GM19035 (cell line): ENCODE data around the gene ENOX2.

Experiments used
- ATAC-seq: cut with Tn5 transposase; IDR thresholded peaks from one replicate; pipeline ENCODE4 v1.9.1; 2021; ENCODE audit not compliant: unreplicated experiment

Gene ENOX2

DNA sequence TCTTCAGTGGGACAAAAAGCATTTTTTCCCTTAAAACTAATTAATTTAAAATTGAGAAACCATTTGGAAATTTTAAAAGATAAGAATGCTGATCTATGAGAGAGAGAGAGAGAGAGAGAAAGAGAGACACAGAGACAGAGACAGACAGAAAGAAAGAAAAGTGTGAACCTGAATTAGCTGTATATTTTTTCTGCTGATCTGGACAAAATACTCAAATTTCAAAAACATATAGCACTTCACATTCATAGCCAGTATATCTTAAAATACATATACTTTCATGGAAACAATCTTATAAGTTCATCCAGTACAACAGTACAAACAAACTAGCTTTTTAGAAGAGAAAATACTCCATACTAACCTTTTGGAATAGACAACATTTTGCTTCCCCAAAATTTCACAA is 18.4 kb downstream of the ENOX2 start:
- ATAC-seq = no peak

DNA sequence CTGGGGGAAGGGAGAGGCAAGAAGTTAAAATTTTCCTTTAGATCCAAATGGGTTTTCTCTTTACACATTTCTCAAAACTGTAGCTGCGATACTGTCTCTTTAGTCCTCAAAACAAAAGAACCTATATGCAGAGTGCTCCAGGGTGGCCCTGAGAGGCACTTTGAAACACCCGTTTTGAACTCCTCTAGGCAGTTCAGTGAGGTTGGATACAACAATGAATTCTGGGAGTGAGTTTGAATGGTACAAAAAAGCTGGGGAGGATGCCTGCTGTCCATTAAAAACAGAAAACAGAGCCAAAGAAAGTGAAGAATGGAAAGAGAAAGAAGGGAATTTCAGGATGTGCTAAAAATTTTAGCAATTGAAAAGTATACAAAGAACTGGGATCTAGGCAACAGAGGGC is 23.1 kb downstream of the ENOX2 start:
- ATAC-seq = no peak

DNA sequence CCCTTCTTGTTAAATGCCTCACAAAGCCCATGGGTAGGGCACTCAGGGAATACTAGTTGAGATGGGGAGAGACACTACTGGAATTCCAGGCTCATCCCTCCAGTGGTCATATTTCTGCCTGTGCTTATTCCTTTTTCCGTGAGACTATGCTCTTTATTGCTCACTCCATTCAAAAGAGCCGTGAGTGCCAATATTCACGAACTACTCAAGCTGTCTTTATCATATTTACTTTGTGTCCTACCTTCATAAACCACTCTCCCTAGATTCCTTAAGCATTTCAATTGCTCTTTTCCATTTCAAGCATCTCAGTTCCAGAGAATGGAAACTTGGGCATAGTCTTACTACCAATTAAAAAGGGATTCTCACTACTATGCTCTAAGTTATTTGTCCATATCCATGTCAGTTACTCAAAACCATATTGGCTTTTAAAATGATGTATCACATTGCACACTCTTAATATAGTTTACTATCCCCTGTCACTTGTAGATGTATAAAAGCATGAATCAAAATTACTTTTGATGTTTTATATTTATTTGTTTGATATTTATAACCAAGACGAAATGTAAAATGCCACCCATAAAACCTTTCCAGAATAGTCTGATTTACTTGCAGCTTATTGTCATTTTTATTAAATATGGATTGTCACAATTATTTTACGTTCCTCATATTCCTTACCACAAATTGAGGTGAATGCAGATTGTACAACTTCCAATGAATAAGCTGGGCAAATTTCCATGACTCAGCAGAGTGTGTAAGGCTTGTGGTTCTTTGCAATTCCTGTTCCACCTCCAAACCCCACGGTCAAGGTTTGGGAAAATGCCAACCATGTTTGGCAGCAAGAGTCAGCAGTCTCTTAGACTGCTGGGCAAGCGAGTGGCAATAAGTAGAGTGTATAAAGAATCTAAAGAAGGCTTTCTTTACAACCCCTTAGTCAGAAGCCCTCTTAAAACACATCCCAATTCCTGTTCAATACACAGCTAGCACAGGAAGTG is 24.4 kb downstream of the ENOX2 start:
- no peak for ATAC-seq

DNA sequence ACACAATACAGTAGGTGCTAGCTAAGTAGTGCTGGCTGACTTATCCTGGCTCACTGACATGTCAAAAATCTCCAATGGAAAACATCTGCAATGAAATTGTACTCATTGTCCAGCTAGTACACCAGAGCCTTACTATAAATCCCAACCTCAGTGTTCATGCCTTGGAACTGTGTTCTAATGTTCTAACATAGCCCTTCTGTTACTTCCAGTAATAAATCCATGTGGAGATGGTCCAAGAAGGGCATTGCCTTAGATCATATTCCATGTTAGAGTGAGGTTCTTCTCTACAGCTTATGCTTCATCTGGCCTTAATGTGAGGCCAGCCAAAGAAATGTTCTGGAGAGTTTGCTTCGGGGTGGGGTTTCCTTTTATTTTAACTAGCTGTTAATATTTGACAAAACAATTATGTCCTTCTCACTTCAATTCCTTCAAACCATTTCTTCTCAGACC is 25.1 kb downstream of the ENOX2 start:
- ATAC-seq = no peak

DNA sequence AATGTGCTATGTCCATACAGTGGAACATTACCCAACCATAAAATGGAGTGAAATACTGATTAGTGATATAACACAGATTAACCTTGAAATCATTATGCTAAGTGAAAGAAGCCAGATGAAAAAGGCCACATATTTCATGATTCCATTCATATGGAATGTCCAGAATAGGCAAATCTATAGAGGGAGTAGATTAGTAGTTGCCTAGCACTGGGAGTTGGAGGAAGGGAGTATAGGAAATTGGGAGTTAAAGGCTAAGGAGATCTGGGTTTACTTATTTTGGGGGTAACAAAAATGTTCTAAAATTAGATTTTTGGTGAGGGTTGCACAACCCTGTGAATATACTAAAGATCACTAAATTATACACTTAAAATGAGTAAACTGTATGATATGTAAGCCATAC is 26.8 kb downstream of the ENOX2 start:
- ATAC-seq = no peak

DNA sequence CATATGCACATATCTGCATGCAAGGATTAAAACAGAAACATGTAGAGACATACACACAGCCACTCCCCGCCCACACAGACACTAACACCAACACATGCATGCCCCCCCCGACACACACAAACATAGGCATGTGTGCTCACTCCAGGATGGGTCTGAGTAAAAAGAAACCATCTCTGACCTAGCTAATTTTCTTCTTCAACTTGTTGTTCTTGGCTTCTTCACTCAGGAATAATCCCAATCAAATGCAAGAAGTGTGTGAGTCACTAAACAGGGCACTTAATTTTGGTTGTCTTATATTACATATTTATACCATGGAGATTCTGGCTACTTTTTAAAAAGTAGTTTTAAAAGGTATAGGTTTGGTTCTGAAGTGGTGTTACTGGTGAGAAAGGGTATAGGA is 28.3 kb downstream of the ENOX2 start:
- no peak for ATAC-seq

DNA sequence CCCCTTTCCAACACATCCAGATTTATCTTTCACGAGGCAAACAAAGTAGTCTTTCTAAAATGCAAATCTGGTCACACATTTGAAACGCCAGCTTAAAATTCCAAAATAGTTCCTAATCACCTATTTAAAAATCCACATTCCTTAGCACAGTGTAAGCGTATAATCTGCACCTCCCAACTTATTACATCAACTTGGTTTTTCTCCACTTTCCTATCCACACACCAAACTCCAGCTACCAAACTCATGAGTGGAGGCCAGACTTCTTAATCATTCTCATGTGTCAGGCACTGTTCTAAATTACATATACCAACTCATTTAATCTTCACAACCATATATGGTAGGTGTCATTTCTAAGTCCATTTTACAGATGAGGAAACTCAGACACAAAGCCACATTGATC is 33.8 kb downstream of the ENOX2 start:
- no peak for ATAC-seq

DNA sequence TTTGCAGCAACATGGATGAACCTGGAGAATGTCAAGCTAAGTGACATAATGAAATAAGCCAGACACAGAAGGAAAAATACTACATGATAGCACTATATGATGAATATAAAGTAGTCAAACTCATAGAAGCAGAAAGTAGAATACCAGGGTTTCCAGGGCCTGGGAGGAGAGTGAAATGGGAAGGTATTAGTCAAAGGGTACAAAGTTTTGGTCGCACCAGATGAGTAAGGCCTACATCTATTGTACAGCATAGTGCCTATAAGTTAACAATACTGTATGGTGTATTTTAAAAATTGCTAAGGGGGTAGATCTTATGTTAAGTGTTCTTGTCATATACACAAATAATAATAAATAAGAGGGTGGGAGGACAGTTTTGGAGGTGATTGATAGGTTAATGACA is 41.5 kb downstream of the ENOX2 start:
- ATAC-seq = no peak

DNA sequence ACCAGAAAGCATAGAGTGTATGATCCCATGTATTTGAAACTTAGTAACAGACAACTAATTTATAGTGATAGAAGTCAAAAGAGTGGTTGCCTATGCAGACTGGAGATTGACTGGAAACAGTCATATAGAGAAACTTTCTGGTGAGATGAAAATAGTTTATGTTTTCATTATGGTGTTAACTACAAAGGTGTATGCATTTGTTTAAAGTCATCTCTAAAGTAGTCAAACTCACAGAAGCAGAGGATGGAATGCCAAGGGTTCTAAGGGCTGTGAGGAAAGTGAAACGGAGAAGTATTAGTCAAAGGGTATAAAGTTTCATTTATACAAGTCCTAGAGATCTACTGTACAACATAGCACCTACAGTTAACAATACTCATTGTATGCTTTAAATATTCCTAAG is 45.8 kb downstream of the ENOX2 start:
- peak; percentile 94 for ATAC-seq

DNA sequence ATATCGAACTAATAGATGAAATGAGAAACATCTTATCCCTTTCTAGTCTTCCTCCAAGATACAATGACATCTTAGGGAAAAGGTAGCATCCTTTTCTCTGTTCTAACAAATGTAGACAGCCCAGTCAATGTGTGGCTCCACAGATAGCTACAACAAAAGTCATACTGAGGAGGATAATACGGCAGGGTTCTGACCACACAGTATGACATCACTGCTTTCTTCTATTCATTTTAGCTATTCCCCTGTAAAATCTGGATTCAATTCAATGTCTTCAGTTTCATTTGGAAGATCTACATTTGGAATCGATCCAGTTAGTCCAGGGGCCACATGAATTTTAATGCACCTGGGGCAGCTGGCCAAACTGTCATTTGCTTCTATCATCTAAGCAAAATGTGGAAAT is 51.4 kb downstream of the ENOX2 start:
- ATAC-seq = no peak

DNA sequence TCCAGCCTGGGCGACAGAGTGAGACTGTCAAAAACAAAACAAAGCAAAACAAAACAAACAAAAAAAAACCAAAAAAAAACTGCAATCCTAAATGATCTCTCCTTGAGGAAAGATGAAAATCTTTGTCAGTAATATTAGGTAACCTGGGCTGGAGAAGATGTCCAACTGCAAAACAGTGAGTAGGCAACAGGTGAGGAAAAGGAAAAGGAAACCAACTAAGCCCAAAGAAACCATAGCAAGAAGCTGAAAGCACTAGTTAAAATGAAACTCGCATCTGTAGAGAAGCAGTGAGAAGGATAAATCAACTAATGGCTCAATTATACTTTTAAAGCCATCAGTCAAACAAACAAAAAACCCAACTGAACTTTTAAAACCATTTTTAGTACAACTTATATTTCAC is 54.2 kb downstream of the ENOX2 start:
- ATAC-seq = no peak

DNA sequence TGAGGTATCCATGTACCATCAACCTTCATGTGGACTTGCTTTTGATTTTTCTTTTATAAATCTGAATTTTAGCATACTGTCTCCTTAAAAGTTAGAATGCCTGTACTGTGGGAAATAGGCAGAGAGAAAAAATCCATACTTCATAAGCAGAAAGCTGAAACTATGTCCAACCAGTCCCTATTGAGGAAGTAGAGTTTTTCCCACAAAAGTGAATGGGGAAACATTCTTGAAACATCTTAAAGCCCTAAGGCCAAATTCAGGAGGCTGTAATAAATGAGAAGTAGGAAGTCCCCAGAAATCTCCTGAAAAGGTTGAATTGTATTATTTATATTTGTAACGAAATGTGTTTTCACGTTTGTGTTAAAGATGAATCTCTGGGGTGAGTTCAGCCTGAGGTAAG is 56.3 kb downstream of the ENOX2 start:
- ATAC-seq = no peak

DNA sequence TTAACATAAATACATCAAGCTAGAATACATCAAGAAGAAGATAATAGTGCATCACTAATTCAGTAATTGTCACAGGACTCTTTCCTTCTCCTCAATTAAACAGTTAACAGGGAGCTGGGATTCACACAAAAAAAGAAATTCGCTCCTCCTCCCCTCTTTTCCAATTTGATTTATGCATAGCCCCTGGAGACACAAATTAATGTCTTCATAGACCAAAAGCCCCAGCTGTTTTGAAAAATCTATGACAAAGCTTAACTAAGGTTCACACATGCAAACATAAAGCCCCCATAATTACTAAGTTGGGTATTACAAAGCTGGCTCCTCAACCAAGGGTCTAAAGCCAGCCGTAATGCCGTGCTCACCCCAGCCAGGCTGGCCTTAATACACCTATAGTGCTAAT is 61.2 kb downstream of the ENOX2 start:
- no peak for ATAC-seq

DNA sequence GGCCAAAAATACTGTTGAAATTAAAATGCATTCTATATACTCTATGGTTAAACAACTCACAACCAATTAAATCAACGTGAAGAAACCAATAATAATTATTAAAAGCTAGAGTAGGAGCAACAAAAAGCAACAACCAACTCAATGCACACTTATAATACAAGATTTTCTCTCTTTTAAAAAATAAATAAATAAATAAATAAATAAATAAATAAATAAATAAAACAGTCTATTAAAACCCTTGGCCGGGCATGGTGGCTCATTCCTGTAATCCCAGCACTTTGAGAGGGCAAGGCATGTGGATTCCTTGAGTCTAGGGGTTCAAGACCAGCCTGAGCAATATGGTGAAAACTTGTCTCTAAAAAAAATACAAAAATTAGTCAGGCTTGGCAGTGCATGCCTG is 62.7 kb downstream of the ENOX2 start:
- no peak for ATAC-seq

DNA sequence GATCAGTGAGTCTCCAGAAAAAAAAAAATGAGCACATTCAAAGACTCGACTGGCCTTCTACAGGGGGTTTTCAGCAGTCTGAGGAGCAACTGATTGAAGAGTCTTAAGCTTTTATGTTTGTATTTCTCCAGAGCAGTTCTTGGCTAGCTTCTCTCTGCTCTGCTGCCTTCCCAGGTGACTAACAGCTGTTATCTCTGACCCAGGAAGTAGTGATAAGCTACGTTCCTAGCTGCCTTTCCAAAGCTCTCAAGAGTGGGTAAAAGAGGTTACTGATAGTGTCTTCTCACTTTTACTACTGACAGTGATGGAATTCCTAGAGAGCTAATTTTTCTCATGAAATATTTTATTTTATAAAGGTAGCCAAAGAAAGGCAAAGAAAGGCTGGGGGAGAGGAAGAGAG is 66.6 kb downstream of the ENOX2 start:
- no peak for ATAC-seq

DNA sequence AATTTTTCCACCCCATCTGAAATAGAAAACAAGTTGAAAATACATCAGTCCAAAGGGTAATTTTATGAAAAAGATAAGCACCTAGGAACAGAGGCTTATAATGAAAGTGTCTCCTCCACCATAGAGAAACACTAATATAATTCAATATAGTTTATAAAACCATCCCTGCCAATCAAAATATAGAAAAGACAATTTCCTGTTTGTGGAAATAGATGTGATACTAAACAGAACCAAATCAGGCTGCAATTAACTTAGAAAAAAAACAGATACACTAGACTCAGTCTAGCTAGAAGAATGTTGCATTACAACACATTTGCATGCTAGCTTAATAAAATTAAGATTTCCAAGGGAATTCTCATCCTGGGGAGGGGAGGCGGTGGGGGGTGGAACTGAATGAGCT is 68.2 kb downstream of the ENOX2 start:
- ATAC-seq = no peak

DNA sequence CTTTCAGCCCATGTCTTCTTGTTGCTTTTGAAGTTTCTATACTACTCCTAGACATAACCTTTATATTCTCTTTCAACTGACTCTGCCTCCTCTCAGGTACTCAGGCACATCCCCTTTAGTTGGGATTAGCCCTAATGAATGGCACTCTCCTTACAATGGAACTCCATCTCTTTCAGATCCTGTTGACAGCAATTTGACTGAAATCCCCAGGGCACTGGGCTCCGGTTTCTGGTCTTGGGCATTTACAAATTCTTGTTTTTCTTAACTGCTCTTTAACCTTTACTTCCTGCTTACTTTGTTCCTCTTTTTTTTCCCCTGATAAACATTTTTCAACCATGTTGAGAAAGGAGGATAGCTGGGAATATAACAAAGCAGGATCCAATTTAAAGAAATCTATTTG is 68.9 kb downstream of the ENOX2 start:
- ATAC-seq = no peak

DNA sequence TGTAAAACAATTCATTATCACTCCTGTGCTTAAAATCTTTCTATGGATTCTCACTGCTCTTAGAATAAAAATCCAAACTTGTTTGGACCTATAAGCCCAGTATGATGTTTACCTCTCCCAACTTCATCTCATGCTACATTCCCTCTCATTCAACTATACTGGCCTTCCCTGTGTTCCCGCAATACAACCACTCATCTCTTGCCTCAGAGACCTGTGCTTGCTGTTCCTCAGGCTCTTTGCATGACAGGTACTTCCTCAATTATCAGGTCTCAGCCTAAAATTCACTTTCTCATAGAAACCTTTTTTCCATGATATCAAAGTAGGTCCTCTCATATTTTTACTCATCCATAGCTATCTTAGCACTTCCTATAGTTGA is 71.7 kb downstream of the ENOX2 start:
- no peak for ATAC-seq

DNA sequence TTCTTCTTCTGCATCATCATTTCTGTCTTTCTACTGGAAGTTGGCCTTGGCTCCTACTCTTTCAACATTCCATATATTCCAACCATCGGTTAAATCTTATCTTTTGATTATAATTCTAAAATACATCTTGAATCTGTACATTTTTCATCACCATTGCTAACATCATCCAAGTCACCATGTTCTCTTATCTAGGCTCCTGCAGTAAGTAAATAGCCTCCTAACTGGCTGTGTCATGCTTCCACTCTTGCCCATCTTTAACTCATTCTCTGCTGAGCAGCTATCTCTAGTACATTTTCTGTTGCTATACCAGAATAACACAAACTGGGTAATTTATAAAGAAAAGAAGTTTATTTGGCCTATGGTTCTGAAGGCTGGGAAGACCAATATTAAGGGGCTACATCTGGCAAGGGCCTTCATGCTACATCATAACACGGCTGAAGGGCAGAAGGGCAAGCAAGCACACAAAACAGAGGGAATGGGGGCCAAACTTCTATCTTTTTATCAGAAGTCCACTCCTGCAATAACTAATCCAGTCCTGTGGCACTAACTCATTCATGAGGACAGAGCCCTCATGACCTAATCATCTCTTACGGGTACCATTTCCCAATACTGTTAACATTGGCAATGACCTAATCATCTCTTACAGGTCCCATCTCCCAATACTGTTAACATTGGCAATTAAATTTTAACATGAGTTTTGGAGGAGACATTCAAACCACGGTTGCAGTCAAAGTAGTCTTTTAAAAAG is 72.2 kb downstream of the ENOX2 start:
- ATAC-seq = no peak

DNA sequence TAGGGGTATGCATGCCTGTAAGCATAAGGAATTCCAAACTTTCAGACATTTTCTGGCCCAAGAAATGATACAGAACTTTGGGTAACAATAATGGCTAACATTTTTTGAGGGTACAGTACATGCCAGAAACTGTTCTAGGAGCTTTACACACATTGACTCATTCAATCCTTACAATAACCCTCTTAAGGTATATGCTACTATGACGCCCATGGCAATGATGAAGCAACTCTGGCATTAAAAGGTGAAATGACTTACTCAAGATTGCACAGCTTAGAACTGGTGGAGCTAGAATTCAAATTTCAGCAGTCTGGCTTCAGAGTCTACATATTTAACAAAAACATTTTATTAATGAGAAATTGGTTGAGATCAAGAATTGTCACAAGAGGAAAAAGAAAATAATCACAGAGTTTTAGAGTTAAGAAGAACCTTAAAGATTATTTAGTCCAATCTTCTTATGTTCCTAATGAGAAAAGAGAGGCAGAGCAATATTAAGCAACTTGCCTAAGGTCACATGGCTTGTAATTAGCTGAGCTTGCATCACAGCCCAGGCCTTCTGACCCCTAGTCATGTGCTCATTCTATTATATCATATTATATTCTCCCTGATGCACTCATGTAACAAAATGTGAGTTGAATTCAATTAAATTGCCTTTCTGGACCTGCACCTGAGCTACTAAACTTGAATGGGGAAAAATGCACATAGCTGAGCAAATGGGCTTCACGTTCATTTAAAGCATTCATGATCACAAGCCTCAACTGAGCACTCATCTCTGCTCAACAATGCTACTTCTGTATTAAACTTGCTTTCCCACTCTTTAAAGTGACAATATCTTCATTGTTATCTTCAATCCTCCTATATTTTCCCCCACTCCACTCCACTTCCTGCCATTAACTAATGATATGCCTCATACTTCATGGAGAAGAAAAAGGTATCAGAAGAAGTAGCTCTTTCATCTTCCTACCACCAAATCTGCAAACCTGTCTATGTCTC is 73.2 kb downstream of the ENOX2 start:
- ATAC-seq = no peak

DNA sequence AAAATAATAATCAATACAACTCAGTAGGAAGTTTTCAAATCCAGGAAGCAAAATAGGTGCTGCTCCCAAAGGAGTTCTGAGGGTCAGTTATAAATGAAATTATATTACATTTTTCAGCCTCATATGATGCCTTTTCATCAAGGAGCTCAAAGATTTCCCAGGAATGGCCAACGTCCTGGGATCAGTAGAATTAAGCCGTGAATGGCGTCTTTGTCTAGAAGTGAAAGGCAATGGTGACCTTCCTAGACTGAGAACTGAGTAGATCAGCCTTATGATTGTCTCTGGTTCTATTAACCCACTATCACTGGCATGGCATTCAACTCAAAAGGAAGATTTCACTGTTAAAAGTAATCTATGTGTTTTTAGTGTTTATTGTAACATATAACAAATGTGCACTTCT is 74.4 kb downstream of the ENOX2 start:
- ATAC-seq = no peak
